ENCODE measurements around the gene IFT20. TPM values are rescaled to one million over a fixed set of nuclear protein-coding genes. Genes with fewer than 3 reads are reported as not detected.

Gene IFT20
- total and polyA plus RNA-seq, 2 experiments from 2014 or later, result 13.2 to 32.3 TPM

DNA sequence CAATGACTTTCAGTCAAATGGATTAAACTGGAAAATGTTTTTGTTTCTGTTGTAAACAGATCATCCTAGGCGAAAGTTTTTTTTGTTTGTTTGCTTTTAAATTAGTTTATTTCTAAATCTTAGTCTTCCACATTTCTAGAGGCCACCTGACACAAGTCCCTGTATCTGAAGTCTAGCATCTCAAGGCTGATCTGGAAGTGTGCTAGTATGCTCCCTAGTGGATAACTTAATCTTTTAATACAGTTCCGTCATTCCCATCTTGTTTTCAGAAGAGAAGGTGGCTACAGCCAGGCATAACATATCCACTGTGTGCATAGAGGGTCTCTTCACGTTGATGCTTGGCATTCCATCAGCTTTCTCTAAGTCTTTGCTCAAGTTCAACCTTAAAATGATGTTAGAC, 7.6 kb downstream of the IFT20 start:
- Histone ChIP-seq H3F3A (replicated peaks; ENCODE audit: low read depth) (peaks cover 23% of the 10 kb centered on the region; the same call in 1 of the 2 replicates), H3K36me3 (ENCODE audit: insufficient read depth) (peaks cover 22% of the 10 kb centered on the region), H3K79me2 (replicated peaks; ENCODE audit: insufficient read depth) (peaks cover 35% of the 10 kb centered on the region), H3K4me3 (no peak overlapping the region), H3K4me2 (no peak overlapping the region), H4K20me1 (replicated peaks; ENCODE audit: insufficient read depth) (peaks cover 49% of the 10 kb centered on the region), H3K27ac (ENCODE audit: low read depth) (peak overlapping the region; percentile 5; the same call in 1 of the 2 replicates), H3K9me2 (ENCODE audit: insufficient read depth) (no peaks in the 10 kb centered on the region), H3K4me1 (ENCODE audit: insufficient read depth) (peaks cover 17% of the 10 kb centered on the region), H3K27me3 (ENCODE audit: insufficient read depth) (no peaks in the 10 kb centered on the region), H2AFZ (no peak overlapping the region)
- ATAC-seq (no peak), DNase-seq (ENCODE audit: low spot score) (no peak)
- H3K27me3 Mint-ChIP-seq (ENCODE audit: insufficient read depth, low read depth, poor library complexity), result peaks cover 5% of the 10 kb centered on the region
- TF ChIP-seq CREB1 (CRISPR knock-in tag; IDR thresholded peaks at IDR 0.05; ENCODE audit: low read depth) (no peak), POLR2AphosphoS5 (IDR thresholded peaks at IDR 0.05; ENCODE audit: low read depth) (no peak), EZH2phosphoT487 (IDR thresholded peaks at IDR 0.05; ENCODE audit: unreplicated experiment) (no peak), JUNB (IDR thresholded peaks at IDR 0.05; ENCODE audit: unreplicated experiment) (no peak), ZNF331 (CRISPR knock-in tag; IDR thresholded peaks at IDR 0.05; ENCODE audit: low read depth) (no peak)
- TF ChIP-seq, protein P1, sequence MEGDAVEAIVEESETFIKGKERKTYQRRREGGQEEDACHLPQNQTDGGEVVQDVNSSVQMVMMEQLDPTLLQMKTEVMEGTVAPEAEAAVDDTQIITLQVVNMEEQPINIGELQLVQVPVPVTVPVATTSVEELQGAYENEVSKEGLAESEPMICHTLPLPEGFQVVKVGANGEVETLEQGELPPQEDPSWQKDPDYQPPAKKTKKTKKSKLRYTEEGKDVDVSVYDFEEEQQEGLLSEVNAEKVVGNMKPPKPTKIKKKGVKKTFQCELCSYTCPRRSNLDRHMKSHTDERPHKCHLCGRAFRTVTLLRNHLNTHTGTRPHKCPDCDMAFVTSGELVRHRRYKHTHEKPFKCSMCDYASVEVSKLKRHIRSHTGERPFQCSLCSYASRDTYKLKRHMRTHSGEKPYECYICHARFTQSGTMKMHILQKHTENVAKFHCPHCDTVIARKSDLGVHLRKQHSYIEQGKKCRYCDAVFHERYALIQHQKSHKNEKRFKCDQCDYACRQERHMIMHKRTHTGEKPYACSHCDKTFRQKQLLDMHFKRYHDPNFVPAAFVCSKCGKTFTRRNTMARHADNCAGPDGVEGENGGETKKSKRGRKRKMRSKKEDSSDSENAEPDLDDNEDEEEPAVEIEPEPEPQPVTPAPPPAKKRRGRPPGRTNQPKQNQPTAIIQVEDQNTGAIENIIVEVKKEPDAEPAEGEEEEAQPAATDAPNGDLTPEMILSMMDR (conservative IDR thresholded peaks at IDR 0.05; ENCODE audit: low read depth in 2 of 2), result 0 out of 4 replicates have a peak, but pooled peaks have one; percentile 8 to 15
- TF ChIP-seq, protein P2, sequence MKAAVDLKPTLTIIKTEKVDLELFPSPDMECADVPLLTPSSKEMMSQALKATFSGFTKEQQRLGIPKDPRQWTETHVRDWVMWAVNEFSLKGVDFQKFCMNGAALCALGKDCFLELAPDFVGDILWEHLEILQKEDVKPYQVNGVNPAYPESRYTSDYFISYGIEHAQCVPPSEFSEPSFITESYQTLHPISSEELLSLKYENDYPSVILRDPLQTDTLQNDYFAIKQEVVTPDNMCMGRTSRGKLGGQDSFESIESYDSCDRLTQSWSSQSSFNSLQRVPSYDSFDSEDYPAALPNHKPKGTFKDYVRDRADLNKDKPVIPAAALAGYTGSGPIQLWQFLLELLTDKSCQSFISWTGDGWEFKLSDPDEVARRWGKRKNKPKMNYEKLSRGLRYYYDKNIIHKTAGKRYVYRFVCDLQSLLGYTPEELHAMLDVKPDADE (IDR thresholded peaks at IDR 0.05), result no peak
- TF ChIP-seq, protein P3, sequence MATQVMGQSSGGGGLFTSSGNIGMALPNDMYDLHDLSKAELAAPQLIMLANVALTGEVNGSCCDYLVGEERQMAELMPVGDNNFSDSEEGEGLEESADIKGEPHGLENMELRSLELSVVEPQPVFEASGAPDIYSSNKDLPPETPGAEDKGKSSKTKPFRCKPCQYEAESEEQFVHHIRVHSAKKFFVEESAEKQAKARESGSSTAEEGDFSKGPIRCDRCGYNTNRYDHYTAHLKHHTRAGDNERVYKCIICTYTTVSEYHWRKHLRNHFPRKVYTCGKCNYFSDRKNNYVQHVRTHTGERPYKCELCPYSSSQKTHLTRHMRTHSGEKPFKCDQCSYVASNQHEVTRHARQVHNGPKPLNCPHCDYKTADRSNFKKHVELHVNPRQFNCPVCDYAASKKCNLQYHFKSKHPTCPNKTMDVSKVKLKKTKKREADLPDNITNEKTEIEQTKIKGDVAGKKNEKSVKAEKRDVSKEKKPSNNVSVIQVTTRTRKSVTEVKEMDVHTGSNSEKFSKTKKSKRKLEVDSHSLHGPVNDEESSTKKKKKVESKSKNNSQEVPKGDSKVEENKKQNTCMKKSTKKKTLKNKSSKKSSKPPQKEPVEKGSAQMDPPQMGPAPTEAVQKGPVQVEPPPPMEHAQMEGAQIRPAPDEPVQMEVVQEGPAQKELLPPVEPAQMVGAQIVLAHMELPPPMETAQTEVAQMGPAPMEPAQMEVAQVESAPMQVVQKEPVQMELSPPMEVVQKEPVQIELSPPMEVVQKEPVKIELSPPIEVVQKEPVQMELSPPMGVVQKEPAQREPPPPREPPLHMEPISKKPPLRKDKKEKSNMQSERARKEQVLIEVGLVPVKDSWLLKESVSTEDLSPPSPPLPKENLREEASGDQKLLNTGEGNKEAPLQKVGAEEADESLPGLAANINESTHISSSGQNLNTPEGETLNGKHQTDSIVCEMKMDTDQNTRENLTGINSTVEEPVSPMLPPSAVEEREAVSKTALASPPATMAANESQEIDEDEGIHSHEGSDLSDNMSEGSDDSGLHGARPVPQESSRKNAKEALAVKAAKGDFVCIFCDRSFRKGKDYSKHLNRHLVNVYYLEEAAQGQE (IDR thresholded peaks at IDR 0.05; ENCODE audit: unreplicated experiment), result no peak
- no peaks in the 10 kb centered on the region for H3K9me3 Mint-ChIP-seq
- H3K27ac Mint-ChIP-seq, result no peak overlapping the region
- H3K36me3 Mint-ChIP-seq (ENCODE audit: low read depth), result peaks cover 52% of the 10 kb centered on the region
- H3K4me1 Mint-ChIP-seq, result peaks cover 5% of the 10 kb centered on the region
- H3K4me3 Mint-ChIP-seq, result no peak overlapping the region

DNA sequence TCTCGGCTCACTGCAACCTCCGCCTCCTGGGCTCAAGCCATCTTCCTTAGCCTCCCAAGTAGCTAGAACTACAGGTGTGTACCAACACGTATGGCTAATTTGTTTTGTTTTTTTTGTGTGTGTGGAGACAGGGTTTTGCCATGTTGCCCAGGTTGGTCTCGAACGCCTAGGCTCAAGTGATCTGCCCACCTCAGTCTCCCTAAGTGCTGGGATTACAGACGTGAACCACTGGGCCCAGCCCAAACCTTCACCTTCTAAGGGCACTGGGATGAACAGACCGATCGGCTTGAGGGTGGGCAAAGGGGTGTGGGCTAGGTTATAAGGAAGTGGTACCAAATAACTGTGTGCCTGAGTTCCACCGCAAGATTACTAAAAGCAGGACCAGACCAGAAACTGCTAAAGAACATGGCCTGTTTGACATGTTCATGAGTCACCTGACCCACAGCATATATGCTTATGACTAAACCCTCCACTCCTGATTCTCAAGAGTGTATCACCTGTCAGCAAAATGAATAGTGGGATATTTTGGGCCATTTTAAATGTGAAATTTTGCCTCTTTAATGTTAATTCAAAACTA, 8.2 kb downstream of the IFT20 start:
- Histone ChIP-seq H3K4me1 (ENCODE audit: insufficient read depth) (peaks cover 21% of the 10 kb centered on the region), H4K20me1 (replicated peaks; ENCODE audit: insufficient read depth) (peaks cover 55% of the 10 kb centered on the region), H3K27me3 (ENCODE audit: insufficient read depth) (no peaks in the 10 kb centered on the region), H3K4me2 (no peak overlapping the region), H3K4me3 (no peak overlapping the region), H3K36me3 (ENCODE audit: insufficient read depth) (peaks cover 22% of the 10 kb centered on the region), H2AFZ (no peak overlapping the region), H3K27ac (ENCODE audit: low read depth) (peak overlapping the region; percentile 5; the same call in 1 of the 2 replicates), H3K9me2 (ENCODE audit: insufficient read depth) (no peaks in the 10 kb centered on the region), H3F3A (replicated peaks; ENCODE audit: low read depth) (peaks cover 23% of the 10 kb centered on the region; the same call in 1 of the 2 replicates), H3K79me2 (replicated peaks; ENCODE audit: insufficient read depth) (peaks cover 41% of the 10 kb centered on the region)
- Mint-ChIP-seq H3K36me3 (ENCODE audit: low read depth) (peaks cover 57% of the 10 kb centered on the region), H3K27ac (no peak overlapping the region), H3K27me3 (ENCODE audit: insufficient read depth, low read depth, poor library complexity) (peaks cover 5% of the 10 kb centered on the region), H3K9me3 (no peaks in the 10 kb centered on the region), H3K4me3 (no peak overlapping the region), H3K4me1 (peaks cover 9% of the 10 kb centered on the region)
- no peak for ATAC-seq
- DNase-seq (ENCODE audit: low spot score), result no peak
- TF ChIP-seq ZNF331 (CRISPR knock-in tag; IDR thresholded peaks at IDR 0.05; ENCODE audit: low read depth), result no peak
- TF ChIP-seq, protein P2 (IDR thresholded peaks at IDR 0.05), result no peak
- TF ChIP-seq, protein P3 (IDR thresholded peaks at IDR 0.05; ENCODE audit: unreplicated experiment), result no peak

Measured in GM23338 (cell line).